ENCODE measurements around the gene LTO1.

LTO1 gene

GRCh38 chr11:69670158-69670845 lies 4.9 kb downstream of the LTO1 start:
- H3K27ac ChIP-seq: no peak overlapping the region
- no peaks in the 10 kb centered on the region for H3K27me3 ChIP-seq (ENCODE audit: insufficient read depth, low read depth, severe bottlenecking)
- H3K4me3 ChIP-seq (ENCODE audit: low read depth, low read length): no peak overlapping the region
- no peaks in the 10 kb centered on the region for H3K9me3 ChIP-seq (ENCODE audit: severe bottlenecking)
- DNase-seq: peak; percentile 86
- peaks cover 22% of the 10 kb centered on the region for H3K36me3 ChIP-seq
- peak; percentile 96 for TF ChIP-seq CTCF (IDR thresholded peaks at IDR 0.05; ENCODE audit: low read depth, low read length)

GRCh38 chr11:69669486-69669885 lies 5.7 kb downstream of the LTO1 start:
- no peak overlapping the region for H3K4me3 ChIP-seq (ENCODE audit: low read depth, low read length)
- H3K27me3 ChIP-seq (ENCODE audit: insufficient read depth, low read depth, severe bottlenecking): no peaks in the 10 kb centered on the region
- peaks cover 19% of the 10 kb centered on the region for H3K36me3 ChIP-seq
- no peak for TF ChIP-seq CTCF (IDR thresholded peaks at IDR 0.05; ENCODE audit: low read depth, low read length)
- H3K27ac ChIP-seq: no peak overlapping the region
- DNase-seq: no peak
- H3K9me3 ChIP-seq (ENCODE audit: severe bottlenecking): no peaks in the 10 kb centered on the region

- no peak for TF ChIP-seq CTCF (IDR thresholded peaks at IDR 0.05; ENCODE audit: low read depth, low read length)
Measured at GRCh38 chr11:69667619-69668604, 7.2 kb downstream of the LTO1 start.

DNA sequence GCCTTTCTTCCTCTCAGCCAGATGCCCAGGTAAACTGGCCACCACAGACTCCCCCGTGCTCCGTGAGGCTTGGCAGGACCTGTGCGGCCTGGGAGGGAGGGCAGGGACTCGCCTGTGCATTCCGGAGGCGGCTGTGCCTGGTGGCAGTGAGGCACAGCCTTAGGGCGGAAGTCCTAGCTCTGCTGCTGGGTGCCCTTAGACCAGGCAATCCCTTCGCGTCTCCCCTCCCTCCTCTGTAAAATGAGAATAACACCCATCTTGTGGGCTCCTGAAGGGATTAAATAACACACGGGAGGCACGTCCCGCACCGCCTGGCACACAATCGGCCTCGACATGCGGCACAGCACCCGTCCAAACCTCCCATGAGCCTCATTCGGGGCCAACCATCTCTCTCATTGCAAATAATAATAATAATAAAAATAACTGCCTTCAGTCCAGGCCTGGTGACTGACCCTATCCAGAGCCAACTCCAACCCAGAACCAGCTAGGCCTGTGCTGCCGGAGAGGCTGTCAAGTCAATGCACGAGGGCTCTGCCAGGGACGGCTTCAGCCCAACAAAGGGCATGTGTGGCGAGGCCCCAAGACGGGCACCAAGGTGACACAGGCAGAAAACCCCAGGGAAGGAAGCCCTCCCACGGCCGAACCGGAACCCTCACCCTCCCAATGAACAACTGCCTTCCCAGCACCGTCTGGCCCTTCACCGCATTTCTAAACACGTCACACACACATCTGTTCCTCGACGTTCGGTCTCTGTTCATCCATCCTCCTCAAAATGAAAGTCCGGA lies 8.2 kb downstream of the LTO1 start:
- no peak for TF ChIP-seq CTCF (IDR thresholded peaks at IDR 0.05; ENCODE audit: low read depth, low read length)
- H3K4me3 ChIP-seq (ENCODE audit: low read depth, low read length): no peak overlapping the region
- no peak overlapping the region for H3K27ac ChIP-seq
- peak; percentile 4 for DNase-seq
- no peaks in the 10 kb centered on the region for H3K9me3 ChIP-seq (ENCODE audit: severe bottlenecking)
- peaks cover 11% of the 10 kb centered on the region for H3K36me3 ChIP-seq
- H3K27me3 ChIP-seq (ENCODE audit: insufficient read depth, low read depth, severe bottlenecking): no peaks in the 10 kb centered on the region

More at GRCh38 chr11:69667619-69668604, 7.2 kb downstream of the LTO1 start:
- Histone ChIP-seq H3K27ac (no peak overlapping the region), H3K4me3 (ENCODE audit: low read depth, low read length) (no peak overlapping the region), H3K27me3 (ENCODE audit: insufficient read depth, low read depth, severe bottlenecking) (no peaks in the 10 kb centered on the region), H3K36me3 (peaks cover 18% of the 10 kb centered on the region), H3K9me3 (ENCODE audit: severe bottlenecking) (no peaks in the 10 kb centered on the region)
- no peak for DNase-seq

DNA sequence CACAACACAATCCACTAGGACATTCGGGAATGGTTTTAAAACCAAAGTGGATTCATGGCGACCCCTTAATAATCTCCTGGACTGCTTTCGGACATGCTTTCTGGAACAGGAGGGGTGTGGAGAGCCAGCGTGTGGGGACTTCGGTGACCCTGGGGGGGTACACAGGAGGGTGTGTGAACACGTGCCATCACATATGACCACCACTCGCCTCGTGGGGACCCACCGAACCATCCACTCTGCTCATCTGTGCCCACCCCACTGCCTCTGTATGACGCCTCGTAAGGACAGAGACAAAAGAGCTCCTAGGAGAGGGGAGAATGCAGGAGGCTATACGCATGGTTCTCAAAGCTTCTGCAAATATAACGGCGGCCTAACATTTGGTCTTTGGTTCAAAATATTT lies 8.9 kb downstream of the LTO1 start:
- Histone ChIP-seq H3K9me3 (ENCODE audit: severe bottlenecking) (no peaks in the 10 kb centered on the region), H3K4me3 (ENCODE audit: low read depth, low read length) (no peak overlapping the region), H3K27me3 (ENCODE audit: insufficient read depth, low read depth, severe bottlenecking) (no peaks in the 10 kb centered on the region), H3K36me3 (peaks cover 4% of the 10 kb centered on the region), H3K27ac (no peak overlapping the region)
- no peak for TF ChIP-seq CTCF (IDR thresholded peaks at IDR 0.05; ENCODE audit: low read depth, low read length)
- peak; percentile 4 for DNase-seq

Measured in WERI-Rb-1 (cell line).